CD8-positive, alpha-beta memory T cell (primary cell): ENCODE data around the gene ZNF462. TPM values are rescaled to one million over a fixed set of nuclear protein-coding genes. Genes with fewer than 3 reads are reported as not detected.
A peak's percentile ranks its signal among the peaks of the same experiment; 100 is the strongest.

Experiments
- CTCF ChIA-PET: fragments of 350-600 bp; sonication (Branson Sonifier 250); formaldehyde crosslinking; loops from one replicate; lab custom pipeline; 2021; ENCODE audit warnings: antibody characterized with exemption; lab: Charles Lee
- POLR2A ChIA-PET: fragments of 350-600 bp; sonication (Branson Sonifier 250); formaldehyde crosslinking; loops from one replicate; lab custom pipeline; 2021; ENCODE audit warnings: antibody characterized with exemption; lab: Charles Lee
- DNase-seq, 5 donors: peaks; one replicate each; pipeline versions ENCODE4 v3.0.0 to v3.0.0-alpha.2; 2020 to 2022; ENCODE audit warnings: mixed read lengths in 1 of 5
- H3K27ac ChIP-seq: one replicate; pipeline ENCODE4 v1.7.0; 2013; ENCODE audit warnings: low read depth, mild to moderate bottlenecking, low read length, moderate library complexity
- H3K27me3 ChIP-seq: 2 replicates; pipeline ENCODE4 v1.7.0; 2013; ENCODE audit warnings: low read length, mild to moderate bottlenecking; ENCODE audit not compliant: insufficient read depth, poor library complexity, severe bottlenecking
- H3K36me3 ChIP-seq: 2 replicates; pipeline ENCODE4 v1.7.0; 2013; ENCODE audit warnings: mild to moderate bottlenecking, low read length, moderate library complexity; ENCODE audit not compliant: insufficient read depth
- H3K4me1 ChIP-seq: 2 replicates; pipeline ENCODE4 v1.7.0; 2013; ENCODE audit warnings: mild to moderate bottlenecking, low read length, moderate library complexity; ENCODE audit not compliant: insufficient read depth
- H3K4me3 ChIP-seq: 2 replicates; pipeline ENCODE4 v1.7.0; 2013; ENCODE audit warnings: mild to moderate bottlenecking, low read length
- H3K9me3 ChIP-seq: 2 replicates; pipeline ENCODE4 v1.7.0; 2013; ENCODE audit warnings: mild to moderate bottlenecking, low read length
- H3K27ac Mint-ChIP-seq, 8 donors: one replicate each; pipeline ENCODE4 v1.8.0; 2020 to 2021; ENCODE audit warnings: mixed read lengths in 8 of 8, mild to moderate bottlenecking in 6 of 8, inconsistent platforms in 3 of 8, moderate library complexity in 3 of 8
- H3K27me3 Mint-ChIP-seq, 2 donors: one replicate each; pipeline ENCODE4 v1.8.0; 2020 to 2021; ENCODE audit warnings: mixed read lengths in 2 of 2, mild to moderate bottlenecking in 1 of 2, moderate library complexity in 1 of 2
- H3K36me3 Mint-ChIP-seq, 3 donors: one replicate each; pipeline ENCODE4 v1.8.0; 2020 to 2021; ENCODE audit warnings: mixed read lengths in 3 of 3, inconsistent platforms in 1 of 3, mild to moderate bottlenecking in 1 of 3
- H3K4me1 Mint-ChIP-seq, 3 donors: one replicate each; pipeline ENCODE4 v1.8.0; 2020 to 2021; ENCODE audit warnings: mixed read lengths in 3 of 3, inconsistent platforms in 1 of 3, mild to moderate bottlenecking in 1 of 3
- H3K4me3 Mint-ChIP-seq, 7 donors: one replicate each; pipeline ENCODE4 v1.8.0; 2020 to 2021; ENCODE audit warnings: mixed read lengths in 7 of 7, mild to moderate bottlenecking in 6 of 7, moderate library complexity in 4 of 7, inconsistent platforms in 2 of 7
- H3K9me3 Mint-ChIP-seq, 5 donors: one replicate each; pipeline ENCODE4 v1.8.0; 2020 to 2022; ENCODE audit warnings: mixed read lengths in 5 of 5, mild to moderate bottlenecking in 3 of 5, moderate library complexity in 2 of 5, inconsistent platforms in 1 of 5
- polyA plus RNA-seq: library from polyadenylated mRNA; unstranded; fragments of 300-500 nt; fragmentation: Illumina TruSeq; gene quantifications from one replicate; pipeline ENCODE4 v1.2.3, GENCODE V29; 2021
- total RNA-seq, 2 experiments: library from RNA; stranded (reverse); gene quantifications; one replicate each; pipeline ENCODE4 v1.2.3, GENCODE V29; 2021

The ZNF462 gene
- total and polyA plus RNA-seq, 3 experiments from 2014 or later: 0.13 to 0.18 TPM; not detected in 1

- Mint-ChIP-seq H3K27me3 (peaks cover 0 to 1% of the 10 kb centered on the region in 2 donors), H3K36me3 (no peaks in the 10 kb centered on the region), H3K4me1 (peaks cover 0 to 16% (median 0%) of the 10 kb centered on the region in 3 donors), H3K9me3 (peaks cover 0 to 2% (median 0%) of the 10 kb centered on the region in 5 donors), H3K4me3 (no peak overlapping the region), H3K27ac (no peak overlapping the region)
- Histone ChIP-seq H3K9me3 (no peaks in the 10 kb centered on the region), H3K27me3 (no peaks in the 10 kb centered on the region), H3K4me3 (no peak overlapping the region), H3K36me3 (no peaks in the 10 kb centered on the region), H3K27ac (no peak overlapping the region), H3K4me1 (peaks cover 4% of the 10 kb centered on the region)
- POLR2A ChIA-PET: no interaction called here
- CTCF ChIA-PET: no interaction called here
- no peak for DNase-seq
Measured at GRCh38 chr9:106963684-106964083, 100.7 kb downstream of the ZNF462 start.

- peak overlapping the region in 1 of 7 donors; percentile 13 for H3K4me3 Mint-ChIP-seq
- peak overlapping the region in 1 of 8 donors; percentile 8 for H3K27ac Mint-ChIP-seq
- POLR2A ChIA-PET: no interaction called here
Measured at GRCh38 chr9:106964329-106964728, 101.4 kb downstream of the ZNF462 start.

DNA sequence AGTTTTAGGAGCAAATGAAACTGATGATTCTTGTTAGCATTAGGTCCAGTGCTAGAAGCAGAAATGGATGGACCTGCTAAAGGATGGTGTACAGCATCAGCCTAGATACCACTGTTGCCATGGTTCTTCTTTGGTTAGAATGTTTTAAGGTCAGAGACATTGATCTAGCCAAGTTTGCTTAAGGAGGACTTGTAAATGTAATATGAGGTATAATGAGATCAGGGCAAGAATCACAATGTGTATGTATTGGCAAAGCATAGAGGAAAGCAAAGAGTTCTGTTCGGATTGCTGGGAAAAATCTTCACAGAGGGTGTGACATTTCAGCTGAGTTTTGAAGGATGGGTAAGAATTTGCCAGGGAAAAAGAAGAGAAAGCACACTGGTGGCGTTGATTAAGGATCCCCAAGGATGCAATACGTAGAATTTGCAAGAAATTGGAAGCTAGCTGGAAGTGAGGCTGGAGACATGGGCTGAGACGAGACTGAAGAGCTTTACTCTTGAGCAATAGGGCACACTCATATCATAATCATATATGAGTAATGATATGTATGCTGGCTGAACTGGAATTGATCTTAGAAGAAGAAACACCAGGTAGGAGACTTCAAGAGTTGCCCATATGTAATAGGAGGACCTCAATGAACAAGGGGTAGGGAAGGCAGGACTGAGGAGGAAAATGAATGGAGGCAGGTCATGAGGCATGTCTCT, 102.0 kb downstream of the ZNF462 start:
- H3K9me3 ChIP-seq: no peaks in the 10 kb centered on the region
- POLR2A ChIA-PET: no interaction called here
- peak overlapping the region in 1 of 8 donors; percentile 39 for H3K27ac Mint-ChIP-seq

More at GRCh38 chr9:106964329-106964728, 101.4 kb downstream of the ZNF462 start:
- Mint-ChIP-seq H3K4me1 (peaks cover 0 to 16% (median 0%) of the 10 kb centered on the region in 3 donors), H3K9me3 (peaks cover 0 to 2% (median 0%) of the 10 kb centered on the region in 5 donors), H3K27me3 (peaks cover 0 to 1% of the 10 kb centered on the region in 2 donors), H3K36me3 (no peaks in the 10 kb centered on the region)
- DNase-seq: peak in 1 of 5 donors; percentile 29
- CTCF ChIA-PET: no interaction called here
- no peaks in the 10 kb centered on the region for H3K27me3 ChIP-seq
- H3K4me3 ChIP-seq: no peak overlapping the region
- no peak overlapping the region for H3K27ac ChIP-seq
- H3K4me1 ChIP-seq: peaks cover 4% of the 10 kb centered on the region
- H3K9me3 ChIP-seq: no peaks in the 10 kb centered on the region
- no peaks in the 10 kb centered on the region for H3K36me3 ChIP-seq

DNA sequence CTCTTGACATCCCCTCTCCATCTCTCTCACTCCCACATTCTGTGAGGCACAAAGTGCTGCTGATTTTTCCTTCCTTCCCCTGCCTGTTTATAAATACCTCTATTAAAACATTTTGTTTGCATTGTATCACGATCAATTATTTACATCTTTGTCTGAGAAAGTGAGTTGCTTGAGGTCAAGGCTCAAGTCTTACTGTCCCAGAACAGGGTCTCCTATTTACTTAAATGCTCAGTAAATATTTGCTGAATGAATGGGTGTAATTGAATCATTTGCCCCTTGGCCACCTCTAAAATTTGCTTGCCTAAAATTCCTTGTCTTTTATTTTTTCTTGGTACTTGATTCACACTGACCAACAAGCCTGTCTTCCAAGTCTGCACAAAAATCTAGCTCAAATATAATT, 103.5 kb downstream of the ZNF462 start:
- POLR2A ChIA-PET: no interaction called here

More for the DNA sequence above, 102.0 kb downstream of the ZNF462 start:
- peaks cover 0 to 16% (median 0%) of the 10 kb centered on the region in 3 donors for H3K4me1 Mint-ChIP-seq
- H3K4me3 ChIP-seq: no peak overlapping the region
- H3K9me3 Mint-ChIP-seq: peaks cover 0 to 2% (median 0%) of the 10 kb centered on the region in 5 donors
- peaks cover 0 to 1% of the 10 kb centered on the region in 2 donors for H3K27me3 Mint-ChIP-seq
- H3K4me1 ChIP-seq: peaks cover 4% of the 10 kb centered on the region
- CTCF ChIA-PET: no interaction called here
- no peaks in the 10 kb centered on the region for H3K27me3 ChIP-seq
- H3K36me3 Mint-ChIP-seq: no peaks in the 10 kb centered on the region
- H3K27ac ChIP-seq: no peak overlapping the region
- no peak for DNase-seq
- H3K4me3 Mint-ChIP-seq: no peak overlapping the region
- no peaks in the 10 kb centered on the region for H3K36me3 ChIP-seq

DNA sequence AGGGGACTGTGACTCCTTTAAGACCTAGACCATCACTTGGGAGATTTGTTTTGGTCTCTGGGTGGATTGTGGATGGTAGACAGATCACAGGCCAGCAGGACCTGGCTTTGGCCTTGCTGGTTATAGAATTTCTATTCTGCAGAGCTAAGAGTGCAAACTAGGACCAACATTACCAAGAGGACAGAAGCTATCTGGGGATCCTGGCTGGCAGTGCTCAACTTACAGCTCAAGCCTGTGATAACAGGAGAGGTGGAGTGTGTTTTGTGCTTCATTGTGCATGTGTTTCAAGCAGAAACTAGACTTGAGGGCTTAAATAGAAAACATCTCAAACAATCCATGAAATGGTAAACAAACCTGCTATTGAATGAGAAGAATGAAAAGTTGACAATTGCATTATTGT, 106.7 kb downstream of the ZNF462 start:
- no peak overlapping the region for H3K27ac ChIP-seq
- Mint-ChIP-seq H3K27ac (no peak overlapping the region), H3K9me3 (peaks cover 0 to 4% (median 0%) of the 10 kb centered on the region in 5 donors), H3K4me3 (no peak overlapping the region), H3K4me1 (peaks cover 0 to 6% (median 2%) of the 10 kb centered on the region in 3 donors), H3K27me3 (no peaks in the 10 kb centered on the region), H3K36me3 (no peaks in the 10 kb centered on the region)
- no peaks in the 10 kb centered on the region for H3K27me3 ChIP-seq
- H3K36me3 ChIP-seq: no peaks in the 10 kb centered on the region
- ChIA-PET CTCF (interaction anchor here (1.1 kb wide), 1 partner anchor 10 kb away, joined by 3 read pairs; no protein-coding TSS in a partner anchor), POLR2A (no interaction called here)
- H3K4me1 ChIP-seq: peaks cover 4% of the 10 kb centered on the region
- H3K4me3 ChIP-seq: no peak overlapping the region
- DNase-seq: no peak
- H3K9me3 ChIP-seq: no peaks in the 10 kb centered on the region

More for the DNA sequence above, 103.5 kb downstream of the ZNF462 start:
- Histone ChIP-seq H3K9me3 (no peaks in the 10 kb centered on the region), H3K27ac (no peak overlapping the region), H3K36me3 (no peaks in the 10 kb centered on the region), H3K27me3 (no peaks in the 10 kb centered on the region), H3K4me3 (no peak overlapping the region), H3K4me1 (peaks cover 4% of the 10 kb centered on the region)
- peaks cover 0 to 1% of the 10 kb centered on the region in 2 donors for H3K27me3 Mint-ChIP-seq
- no peak overlapping the region for H3K27ac Mint-ChIP-seq
- CTCF ChIA-PET: no interaction called here
- H3K4me1 Mint-ChIP-seq: peaks cover 0 to 16% (median 2%) of the 10 kb centered on the region in 3 donors
- DNase-seq: no peak
- no peak overlapping the region for H3K4me3 Mint-ChIP-seq
- H3K36me3 Mint-ChIP-seq: no peaks in the 10 kb centered on the region
- H3K9me3 Mint-ChIP-seq: peaks cover 0 to 4% (median 0%) of the 10 kb centered on the region in 5 donors

DNA sequence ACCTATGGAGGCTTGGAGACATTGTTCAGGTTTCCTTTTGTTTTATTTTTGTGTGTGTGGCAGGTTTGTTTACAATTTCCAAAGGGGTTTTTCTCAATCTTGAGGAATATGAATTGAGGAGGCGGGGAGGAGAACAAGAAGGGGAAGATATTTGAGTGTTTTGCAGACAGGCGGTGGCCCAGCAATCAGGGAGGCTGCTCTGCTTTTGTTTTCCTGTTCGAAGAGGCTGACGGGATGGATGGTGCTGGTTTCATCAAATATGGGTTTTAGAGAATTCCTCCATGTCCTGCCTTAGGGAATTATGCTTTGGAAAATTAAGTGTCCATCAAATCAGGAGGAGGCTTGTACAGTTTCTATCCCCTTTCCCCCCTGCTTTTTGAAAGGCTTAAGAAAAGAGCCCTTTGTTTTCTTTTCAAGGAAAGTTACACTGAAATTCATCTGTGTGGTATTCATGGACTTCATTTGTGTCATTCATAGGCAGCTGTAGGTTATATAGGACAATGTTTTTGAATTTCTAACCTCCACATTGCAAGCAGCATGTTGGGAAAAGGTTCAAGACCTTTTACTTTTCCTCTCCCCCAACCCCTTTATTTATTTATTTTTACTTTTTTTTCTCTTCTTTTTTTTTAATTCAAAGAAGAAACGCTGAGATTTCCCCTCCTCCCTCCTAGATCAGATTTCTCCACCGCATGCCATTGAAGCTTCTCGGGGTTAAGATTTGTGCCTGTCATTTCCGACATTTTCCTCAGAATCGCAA, 107.4 kb downstream of the ZNF462 start:
- ChIA-PET CTCF (no interaction called here), POLR2A (no interaction called here)
- H3K4me1 Mint-ChIP-seq: peaks cover 0 to 2% (median 0%) of the 10 kb centered on the region in 3 donors
- no peaks in the 10 kb centered on the region for H3K4me1 ChIP-seq
- no peak for DNase-seq
- no peak overlapping the region for H3K4me3 Mint-ChIP-seq
- H3K9me3 Mint-ChIP-seq: peaks cover 0 to 7% (median 0%) of the 10 kb centered on the region in 5 donors
- H3K27me3 ChIP-seq: no peaks in the 10 kb centered on the region
- H3K27ac Mint-ChIP-seq: no peak overlapping the region
- H3K36me3 Mint-ChIP-seq: no peaks in the 10 kb centered on the region
- H3K9me3 ChIP-seq: no peaks in the 10 kb centered on the region
- no peaks in the 10 kb centered on the region for H3K27me3 Mint-ChIP-seq
- H3K36me3 ChIP-seq: no peaks in the 10 kb centered on the region
- no peak overlapping the region for H3K4me3 ChIP-seq
- H3K27ac ChIP-seq: no peak overlapping the region

- no peaks in the 10 kb centered on the region for H3K27me3 ChIP-seq
- H3K4me1 Mint-ChIP-seq: peaks cover 0 to 2% (median 0%) of the 10 kb centered on the region in 3 donors
- H3K4me1 ChIP-seq: no peaks in the 10 kb centered on the region
- ChIA-PET POLR2A (no interaction called here), CTCF (no interaction called here)
- no peaks in the 10 kb centered on the region for H3K9me3 ChIP-seq
- peaks cover 0 to 7% (median 0%) of the 10 kb centered on the region in 5 donors for H3K9me3 Mint-ChIP-seq
- no peaks in the 10 kb centered on the region for H3K36me3 Mint-ChIP-seq
- H3K4me3 Mint-ChIP-seq: no peak overlapping the region
- H3K27ac ChIP-seq: no peak overlapping the region
- no peak overlapping the region for H3K4me3 ChIP-seq
- no peak for DNase-seq
- H3K36me3 ChIP-seq: no peaks in the 10 kb centered on the region
- no peak overlapping the region for H3K27ac Mint-ChIP-seq
- no peaks in the 10 kb centered on the region for H3K27me3 Mint-ChIP-seq
Measured at GRCh38 chr9:106970976-106971457, 108.1 kb downstream of the ZNF462 start.

- Mint-ChIP-seq H3K9me3 (peaks cover 0 to 7% (median 0%) of the 10 kb centered on the region in 5 donors), H3K4me1 (peaks cover 0 to 2% (median 0%) of the 10 kb centered on the region in 3 donors), H3K36me3 (no peaks in the 10 kb centered on the region), H3K4me3 (no peak overlapping the region), H3K27me3 (no peaks in the 10 kb centered on the region), H3K27ac (no peak overlapping the region)
- Histone ChIP-seq H3K9me3 (no peaks in the 10 kb centered on the region), H3K36me3 (no peaks in the 10 kb centered on the region), H3K4me3 (no peak overlapping the region), H3K27me3 (no peaks in the 10 kb centered on the region), H3K4me1 (no peaks in the 10 kb centered on the region), H3K27ac (no peak overlapping the region)
- DNase-seq: no peak
- ChIA-PET POLR2A (no interaction called here), CTCF (no interaction called here)
Measured at GRCh38 chr9:106972082-106972481, 109.1 kb downstream of the ZNF462 start.
